ENCODE measurements around the gene APBB1IP. TPM values are rescaled to one million over a fixed set of nuclear protein-coding genes. Genes with fewer than 3 reads are reported as not detected.

APBB1IP gene
- total and polyA plus RNA-seq, 2 of the 8 experiments (the other 6 are each of a cell fraction or from before 2014, with no cell fraction given) = 0.05 TPM; not detected in 1

GRCh38 chr10:26579256-26580063 is 141.3 kb downstream of the APBB1IP start:
- H2AK5ac ChIP-seq (ENCODE audit: low read depth, low read length) = no peak overlapping the region
- no peak overlapping the region for H3K18ac ChIP-seq (ENCODE audit: extremely low read depth, low read length)
- H3K23ac ChIP-seq (ENCODE audit: insufficient read length) = no peak overlapping the region
- CTCF ChIA-PET (ENCODE audit: partially characterized antibody) = interaction anchor here (0.7 kb wide), 1 partner anchor 23 kb away, joined by 3 read pairs; no protein-coding TSS in a partner anchor
- no peak overlapping the region for H3K4ac ChIP-seq (replicated peaks; ENCODE audit: insufficient read length, low read depth, low read length)
- no peak overlapping the region for H3K27ac ChIP-seq (ENCODE audit: low read depth, low read length)
- H4K5ac ChIP-seq (ENCODE audit: insufficient read length, low read depth, low read length) = no peak overlapping the region
- no peak overlapping the region for H3K9ac ChIP-seq (replicated peaks in 1 of 4; ENCODE audit: extremely low read depth in 1 of 4, low read depth in 3 of 4, low read length in 3 of 4)
- H3K14ac ChIP-seq (ENCODE audit: insufficient read length) = no peak overlapping the region
- H2BK5ac ChIP-seq (ENCODE audit: low read depth, low read length) = no peak overlapping the region
- 80% methylated on average over 25 of the region's 26 CpGs; no CpG with 5 or more reads in 1 of the 2 experiments for WGBS, 2 experiments (ENCODE audit: extremely low coverage in 1 of 2, insufficient coverage in 1 of 2, insufficient read length in 1 of 2, insufficient replicate concordance in 2 of 2, low coverage in 1 of 2, low lambda C conversion rate in 2 of 2, missing lambda C conversion rate in 1 of 2)
- no peak overlapping the region for H3K4me3 ChIP-seq (ENCODE audit: extremely low read depth in 1 of 4, insufficient read depth in 2 of 4, low read depth in 3 of 4, low read length in 4 of 4)
- FAIRE-seq (no peak), DNase-seq (ENCODE audit: low read depth in 1 of 2, low spot score in 2 of 2) (no peak)
- H3K4me1 ChIP-seq (replicated peaks in 1 of 4; ENCODE audit: control insufficient read depth in 3 of 4, insufficient read depth in 4 of 4, low read length in 3 of 4) = no peaks in the 10 kb centered on the region
- no peak overlapping the region for H3K56ac ChIP-seq (replicated peaks; ENCODE audit: insufficient read length, low read depth, low read length)
- H2BK12ac ChIP-seq (ENCODE audit: low read depth, low read length) = no peak overlapping the region
- H3K36me3 ChIP-seq (ENCODE audit: control insufficient read depth in 2 of 4, insufficient read depth in 4 of 4, low read length in 3 of 4) = no peaks in the 10 kb centered on the region
- H3K23me2 ChIP-seq (ENCODE audit: low read depth, low read length) = no peaks in the 10 kb centered on the region
- H3K27me3 ChIP-seq (replicated peaks in 1 of 4; ENCODE audit: control insufficient read depth in 3 of 4, extremely low read depth in 1 of 4, insufficient read depth in 3 of 4, low read length in 3 of 4) = no peaks in the 10 kb centered on the region; a peak in 1 of 7 replicates
- H3K4me2 ChIP-seq (ENCODE audit: insufficient read depth in 1 of 2, low read depth in 2 of 2, low read length in 2 of 2) = no peak overlapping the region
- POLR2A ChIA-PET (ENCODE audit: partially characterized antibody) = no interaction called here
- H2BK20ac ChIP-seq (ENCODE audit: low read length) = no peak overlapping the region
- peak overlapping the region; percentile 28; the same call in 1 of the 2 replicates for H4K8ac ChIP-seq (ENCODE audit: extremely low read depth, insufficient read depth, low read length)
- no peak overlapping the region for H2BK15ac ChIP-seq (ENCODE audit: low read length)
- no peaks in the 10 kb centered on the region for H3K79me1 ChIP-seq (ENCODE audit: low read depth, low read length)
- peak overlapping the region; percentile 22; the same call in 1 of the 2 replicates for H2AFZ ChIP-seq (ENCODE audit: low read length)
- no peaks in the 10 kb centered on the region for H3K9me3 ChIP-seq (ENCODE audit: insufficient read depth in 2 of 2, low read depth in 1 of 2, low read length in 1 of 2)
- no peaks in the 10 kb centered on the region for H4K20me1 ChIP-seq (replicated peaks in 1 of 2; ENCODE audit: control insufficient read depth in 1 of 2, insufficient read depth in 2 of 2, low read length in 2 of 2)
- no peak overlapping the region for H2BK120ac ChIP-seq (replicated peaks; ENCODE audit: low read depth, low read length)
- no peak overlapping the region for H4K91ac ChIP-seq (replicated peaks; ENCODE audit: insufficient read length, low read length)
- H3K79me2 ChIP-seq (ENCODE audit: control insufficient read depth in 1 of 2, insufficient read depth in 2 of 2, low read length in 2 of 2) = no peaks in the 10 kb centered on the region
- no peak for TF ChIP-seq POLR2AphosphoS5 (IDR thresholded peaks at IDR 0.05; ENCODE audit: low read depth, low read length)
- TF ChIP-seq SIX5 (IDR thresholded peaks at IDR 0.05; ENCODE audit: low read depth, low read length) = no peak
- no peak for TF ChIP-seq TBP (IDR thresholded peaks at IDR 0.05; ENCODE audit: low read depth, low read length)
- no peak for TF ChIP-seq KDM1A (IDR thresholded peaks at IDR 0.05; ENCODE audit: borderline replicate concordance, low read length)
- TF ChIP-seq CBX8 (IDR thresholded peaks at IDR 0.05; ENCODE audit: borderline replicate concordance, low read depth, low read length) = no peak
- TF ChIP-seq MAFK (IDR thresholded peaks at IDR 0.05; ENCODE audit: low read depth, low read length) = no peak
- TF ChIP-seq EP300 (IDR thresholded peaks at IDR 0.05; ENCODE audit: borderline replicate concordance in 1 of 2, low read depth in 2 of 2, low read length in 2 of 2) = no peak
- no peak for TF ChIP-seq SP4 (IDR thresholded peaks at IDR 0.05; ENCODE audit: low read length)
- TF ChIP-seq EZH2 (IDR thresholded peaks at IDR 0.05; ENCODE audit: low read depth, low read length, severe bottlenecking) = no peak
- TF ChIP-seq BACH1 (IDR thresholded peaks at IDR 0.05; ENCODE audit: low read length) = no peak
- TF ChIP-seq CBX5 (IDR thresholded peaks at IDR 0.05; ENCODE audit: low read depth, low read length) = no peak
- no peak for TF ChIP-seq CEBPB (IDR thresholded peaks at IDR 0.05; ENCODE audit: low read depth, low read length)
- TF ChIP-seq CTBP2 (IDR thresholded peaks at IDR 0.05; ENCODE audit: borderline replicate concordance, insufficient read depth, insufficient read length, low read length) = no peak

Measured in H1 (cell line).